ENCODE results near the gene ETDB. TPM values are rescaled to one million over a fixed set of nuclear protein-coding genes. Genes with fewer than 3 reads are reported as not detected.

The ETDB gene
- polyA plus RNA-seq, 1 donor from 2014 or later = not detected

DNA sequence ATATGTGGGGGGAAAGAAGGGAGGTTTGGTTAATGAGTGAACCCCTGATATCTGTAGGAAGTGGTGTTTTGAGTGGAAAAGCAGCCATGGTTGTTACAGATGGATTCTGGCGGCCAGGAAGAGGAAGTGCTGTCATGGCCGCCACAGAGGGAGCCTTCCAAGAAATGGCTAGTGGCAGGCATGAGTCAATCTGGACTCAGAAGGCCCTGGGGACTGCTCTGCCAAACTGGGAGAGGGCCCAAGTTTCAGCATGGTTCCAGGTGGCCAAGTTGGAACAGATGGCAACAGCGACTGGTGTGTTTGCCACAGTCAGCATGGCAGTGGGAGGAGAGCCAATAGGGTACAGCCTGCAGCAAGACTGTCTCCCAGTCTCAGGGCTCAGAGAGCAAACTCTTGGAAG, 32.5 kb downstream of the ETDB start:
- H3K79me2 ChIP-seq (replicated peaks; ENCODE audit: insufficient read depth, low read length) = no peaks in the 10 kb centered on the region
- no peak for TF ChIP-seq RAD21 (conservative IDR thresholded peaks at IDR 0.05)
- TF ChIP-seq MXI1 (conservative IDR thresholded peaks at IDR 0.05; ENCODE audit: poor library complexity, severe bottlenecking) = no peak
- TF ChIP-seq, protein P1, sequence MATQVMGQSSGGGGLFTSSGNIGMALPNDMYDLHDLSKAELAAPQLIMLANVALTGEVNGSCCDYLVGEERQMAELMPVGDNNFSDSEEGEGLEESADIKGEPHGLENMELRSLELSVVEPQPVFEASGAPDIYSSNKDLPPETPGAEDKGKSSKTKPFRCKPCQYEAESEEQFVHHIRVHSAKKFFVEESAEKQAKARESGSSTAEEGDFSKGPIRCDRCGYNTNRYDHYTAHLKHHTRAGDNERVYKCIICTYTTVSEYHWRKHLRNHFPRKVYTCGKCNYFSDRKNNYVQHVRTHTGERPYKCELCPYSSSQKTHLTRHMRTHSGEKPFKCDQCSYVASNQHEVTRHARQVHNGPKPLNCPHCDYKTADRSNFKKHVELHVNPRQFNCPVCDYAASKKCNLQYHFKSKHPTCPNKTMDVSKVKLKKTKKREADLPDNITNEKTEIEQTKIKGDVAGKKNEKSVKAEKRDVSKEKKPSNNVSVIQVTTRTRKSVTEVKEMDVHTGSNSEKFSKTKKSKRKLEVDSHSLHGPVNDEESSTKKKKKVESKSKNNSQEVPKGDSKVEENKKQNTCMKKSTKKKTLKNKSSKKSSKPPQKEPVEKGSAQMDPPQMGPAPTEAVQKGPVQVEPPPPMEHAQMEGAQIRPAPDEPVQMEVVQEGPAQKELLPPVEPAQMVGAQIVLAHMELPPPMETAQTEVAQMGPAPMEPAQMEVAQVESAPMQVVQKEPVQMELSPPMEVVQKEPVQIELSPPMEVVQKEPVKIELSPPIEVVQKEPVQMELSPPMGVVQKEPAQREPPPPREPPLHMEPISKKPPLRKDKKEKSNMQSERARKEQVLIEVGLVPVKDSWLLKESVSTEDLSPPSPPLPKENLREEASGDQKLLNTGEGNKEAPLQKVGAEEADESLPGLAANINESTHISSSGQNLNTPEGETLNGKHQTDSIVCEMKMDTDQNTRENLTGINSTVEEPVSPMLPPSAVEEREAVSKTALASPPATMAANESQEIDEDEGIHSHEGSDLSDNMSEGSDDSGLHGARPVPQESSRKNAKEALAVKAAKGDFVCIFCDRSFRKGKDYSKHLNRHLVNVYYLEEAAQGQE (IDR thresholded peaks at IDR 0.05; ENCODE audit: borderline replicate concordance) = no peak
- TF ChIP-seq, protein P2, sequence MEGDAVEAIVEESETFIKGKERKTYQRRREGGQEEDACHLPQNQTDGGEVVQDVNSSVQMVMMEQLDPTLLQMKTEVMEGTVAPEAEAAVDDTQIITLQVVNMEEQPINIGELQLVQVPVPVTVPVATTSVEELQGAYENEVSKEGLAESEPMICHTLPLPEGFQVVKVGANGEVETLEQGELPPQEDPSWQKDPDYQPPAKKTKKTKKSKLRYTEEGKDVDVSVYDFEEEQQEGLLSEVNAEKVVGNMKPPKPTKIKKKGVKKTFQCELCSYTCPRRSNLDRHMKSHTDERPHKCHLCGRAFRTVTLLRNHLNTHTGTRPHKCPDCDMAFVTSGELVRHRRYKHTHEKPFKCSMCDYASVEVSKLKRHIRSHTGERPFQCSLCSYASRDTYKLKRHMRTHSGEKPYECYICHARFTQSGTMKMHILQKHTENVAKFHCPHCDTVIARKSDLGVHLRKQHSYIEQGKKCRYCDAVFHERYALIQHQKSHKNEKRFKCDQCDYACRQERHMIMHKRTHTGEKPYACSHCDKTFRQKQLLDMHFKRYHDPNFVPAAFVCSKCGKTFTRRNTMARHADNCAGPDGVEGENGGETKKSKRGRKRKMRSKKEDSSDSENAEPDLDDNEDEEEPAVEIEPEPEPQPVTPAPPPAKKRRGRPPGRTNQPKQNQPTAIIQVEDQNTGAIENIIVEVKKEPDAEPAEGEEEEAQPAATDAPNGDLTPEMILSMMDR (IDR thresholded peaks at IDR 0.05; ENCODE audit: poor library complexity, severe bottlenecking) = no peak
- no peak for TF ChIP-seq POLR2AphosphoS5 (IDR thresholded peaks at IDR 0.05)
- no peak for TF ChIP-seq EP300 (conservative IDR thresholded peaks at IDR 0.05; ENCODE audit: poor library complexity, severe bottlenecking)
- no peak for TF ChIP-seq SMC3 (conservative IDR thresholded peaks at IDR 0.05; ENCODE audit: poor library complexity)
- no peak for TF ChIP-seq EZH2 (IDR thresholded peaks at IDR 0.05; ENCODE audit: borderline replicate concordance, insufficient read depth, low read length, poor library complexity, severe bottlenecking)
- TF ChIP-seq TAF1 (IDR thresholded peaks at IDR 0.05; ENCODE audit: low read depth) = no peak
- no peak overlapping the region for H2AFZ ChIP-seq (ENCODE audit: low read depth, low read length)
- H3K36me3 ChIP-seq (ENCODE audit: insufficient read depth, low read length) = no peaks in the 10 kb centered on the region
- H3K27me3 ChIP-seq (ENCODE audit: insufficient read depth, low read depth, low read length) = no peaks in the 10 kb centered on the region
- H4K20me1 ChIP-seq (ENCODE audit: insufficient read depth) = no peaks in the 10 kb centered on the region
- no peak overlapping the region for H3K27ac ChIP-seq (ENCODE audit: low read length)
- no peak overlapping the region for H3K4me3 ChIP-seq (ENCODE audit: low read length)
- no peaks in the 10 kb centered on the region for H3K9me3 ChIP-seq (ENCODE audit: low read length)
- H3K4me2 ChIP-seq (ENCODE audit: low read length) = no peak overlapping the region
- no peak overlapping the region for H3K9ac ChIP-seq (ENCODE audit: low read length)
- no peaks in the 10 kb centered on the region for H3K9me2 ChIP-seq (ENCODE audit: insufficient read depth, low read length)
- H3F3A ChIP-seq (ENCODE audit: insufficient read depth, low read length, poor library complexity, severe bottlenecking) = no peaks in the 10 kb centered on the region

DNA sequence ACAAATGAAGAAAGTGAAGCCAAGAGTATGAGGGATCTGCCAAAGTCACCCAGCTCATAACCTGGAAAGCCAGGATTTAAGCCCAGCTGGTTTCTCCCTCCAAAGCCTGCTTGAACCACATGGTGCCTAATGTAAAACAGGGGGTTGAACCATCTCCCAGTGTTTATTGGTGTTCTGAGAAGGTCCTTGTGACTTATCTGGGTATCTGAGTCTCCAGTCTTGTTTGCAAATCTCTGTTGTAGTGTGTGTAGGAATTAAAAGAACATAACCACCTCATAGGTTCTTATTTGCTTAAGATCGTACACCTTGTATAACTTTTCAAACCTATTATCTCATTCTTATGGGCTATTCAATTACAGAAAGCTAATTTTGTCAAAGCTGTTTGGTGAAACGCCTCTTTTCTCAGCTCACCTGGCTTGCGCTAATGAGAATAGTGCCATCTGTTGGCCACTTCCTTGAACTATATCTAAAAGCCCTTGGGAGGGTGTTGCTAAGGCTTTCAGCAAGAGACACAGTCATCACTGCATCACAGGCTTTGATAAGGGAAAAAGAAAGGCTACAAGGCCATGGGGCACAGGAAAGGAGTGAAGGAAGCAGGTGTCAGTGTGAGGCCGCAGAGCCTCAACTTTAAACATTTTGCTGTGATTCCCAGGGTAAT, 34.0 kb downstream of the ETDB start:
- H3F3A ChIP-seq (ENCODE audit: insufficient read depth, low read length, poor library complexity, severe bottlenecking) = no peaks in the 10 kb centered on the region
- H3K9me3 ChIP-seq (ENCODE audit: low read length) = no peaks in the 10 kb centered on the region
- no peaks in the 10 kb centered on the region for H3K27me3 ChIP-seq (ENCODE audit: insufficient read depth, low read depth, low read length)
- TF ChIP-seq SMC3 (conservative IDR thresholded peaks at IDR 0.05; ENCODE audit: poor library complexity) = peak; percentile 68
- TF ChIP-seq RAD21 (conservative IDR thresholded peaks at IDR 0.05) = peak; percentile 61
- TF ChIP-seq TAF1 (IDR thresholded peaks at IDR 0.05; ENCODE audit: low read depth) = no peak
- TF ChIP-seq MXI1 (conservative IDR thresholded peaks at IDR 0.05; ENCODE audit: poor library complexity, severe bottlenecking) = no peak
- TF ChIP-seq, protein P1 (IDR thresholded peaks at IDR 0.05; ENCODE audit: borderline replicate concordance) = no peak
- TF ChIP-seq POLR2AphosphoS5 (IDR thresholded peaks at IDR 0.05) = no peak
- TF ChIP-seq, protein P2 (IDR thresholded peaks at IDR 0.05; ENCODE audit: poor library complexity, severe bottlenecking) = peak; percentile 71
- TF ChIP-seq EZH2 (IDR thresholded peaks at IDR 0.05; ENCODE audit: borderline replicate concordance, insufficient read depth, low read length, poor library complexity, severe bottlenecking) = no peak
- H2AFZ ChIP-seq (ENCODE audit: low read depth, low read length) = no peak overlapping the region
- no peaks in the 10 kb centered on the region for H3K9me2 ChIP-seq (ENCODE audit: insufficient read depth, low read length)
- no peak overlapping the region for H3K4me2 ChIP-seq (ENCODE audit: low read length)
- no peaks in the 10 kb centered on the region for H3K36me3 ChIP-seq (ENCODE audit: insufficient read depth, low read length)
- H4K20me1 ChIP-seq (ENCODE audit: insufficient read depth) = no peaks in the 10 kb centered on the region
- no peak overlapping the region for H3K27ac ChIP-seq (ENCODE audit: low read length)
- no peak overlapping the region for H3K9ac ChIP-seq (ENCODE audit: low read length)
- H3K79me2 ChIP-seq (replicated peaks; ENCODE audit: insufficient read depth, low read length) = no peaks in the 10 kb centered on the region
- no peak overlapping the region for H3K4me3 ChIP-seq (ENCODE audit: low read length)

Data from neural cell (in vitro differentiated cells).